Caco-2 (cell line): ENCODE data around the gene RAD51B. TPM values are rescaled to one million over a fixed set of nuclear protein-coding genes. Genes with fewer than 3 reads are reported as not detected.

Experiments
- BruUV-seq: library from RNA; stranded (reverse); fragments of 400-500 nt; replicated peaks from 2 replicates; lab custom pipeline; 2021; lab: Mats Ljungman, UMichigan
- CTCF ChIA-PET: fragments of 300-600 bp; sonication (Branson Sonifier 250); formaldehyde crosslinking; loops from one replicate; lab custom pipeline; 2022; ENCODE audit warnings: antibody characterized with exemption; lab: Charles Lee
- POLR2A ChIA-PET: fragments of 300-600 bp; sonication (Branson Sonifier 250); formaldehyde crosslinking; loops from one replicate; lab custom pipeline; 2022; ENCODE audit warnings: antibody characterized with exemption; lab: Charles Lee
- DNase-seq, 2 experiments: peaks; one replicate each; pipeline versions ENCODE4 v3.0.0 to v3.0.0-alpha.2; 2020 to 2022
- H3K27me3 ChIP-seq: replicated peaks from 2 replicates; pipeline ENCODE4 v1.6.0; 2011; ENCODE audit warnings: low read length; ENCODE audit not compliant: control insufficient read depth, insufficient read depth
- H3K36me3 ChIP-seq: 2 replicates; pipeline ENCODE4 v1.5.1; 2011; ENCODE audit warnings: low read length; ENCODE audit not compliant: control insufficient read depth, insufficient read depth
- H3K4me1 ChIP-seq: fragments of 250-450 bp; sonication (Bioruptor Pico); 2 replicates; pipeline ENCODE4 v1.5.1; 2020; ENCODE audit warnings: mild to moderate bottlenecking
- H3K4me3 ChIP-seq: 2 replicates; pipeline ENCODE4 v1.5.1; 2011; ENCODE audit warnings: low read depth, mild to moderate bottlenecking, control low read depth, low read length
- H3K9me3 ChIP-seq: fragments of 250-450 bp; sonication (Bioruptor Pico); 2 replicates; pipeline ENCODE4 v1.5.1; 2020; ENCODE audit warnings: mild to moderate bottlenecking, moderate library complexity
- H3K27ac Mint-ChIP-seq: one replicate; pipeline ENCODE4 v1.8.0; 2022; ENCODE audit warnings: mixed read lengths; ENCODE audit not compliant: unreplicated experiment
- H3K27me3 Mint-ChIP-seq: one replicate; pipeline ENCODE4 v1.8.0; 2022; ENCODE audit warnings: mixed read lengths; ENCODE audit not compliant: insufficient read depth, unreplicated experiment
- H3K36me3 Mint-ChIP-seq: one replicate; pipeline ENCODE4 v1.8.0; 2022; ENCODE audit warnings: mild to moderate bottlenecking, mixed read lengths; ENCODE audit not compliant: insufficient read depth, unreplicated experiment
- H3K4me1 Mint-ChIP-seq: one replicate; pipeline ENCODE4 v1.8.0; 2022; ENCODE audit warnings: low read depth, mixed read lengths; ENCODE audit not compliant: unreplicated experiment
- H3K4me3 Mint-ChIP-seq: one replicate; pipeline ENCODE4 v1.8.0; 2022; ENCODE audit warnings: mild to moderate bottlenecking, moderate library complexity, mixed read lengths; ENCODE audit not compliant: unreplicated experiment
- H3K9me3 Mint-ChIP-seq: one replicate; pipeline ENCODE4 v1.8.0; 2022; ENCODE audit warnings: mixed read lengths; ENCODE audit not compliant: unreplicated experiment
- intact Hi-C: fragments of 100-400 bp; cut with micrococcal nuclease; formaldehyde crosslinking; loops from one replicate; pipeline ENCODE4 v1.10.0; 2022; ENCODE audit not compliant: unreplicated experiment
- total RNA-seq: library from RNA; stranded (reverse); gene quantifications from 2 replicates; pipeline ENCODE4 v1.2.3, GENCODE V29; 2022
- TF ChIP-seq, protein P1 (sequence below), 2 experiments: fragments of 200-600 bp in 1 of 2; IDR thresholded peaks; 1 replicate in 1 of 2; 2 replicates in 1 of 2; pipeline versions ENCODE4 v1.5.1 to v1.8.0; 2011 to 2022; ENCODE audit warnings: antibody characterized with exemption in 1 of 2, control low read depth in 1 of 2, inconsistent platforms in 1 of 2, low read depth in 1 of 2, low read length in 1 of 2, mild to moderate bottlenecking in 1 of 2, moderate library complexity in 1 of 2; ENCODE audit not compliant: insufficient read depth in 1 of 2, severe bottlenecking in 1 of 2, unreplicated experiment in 1 of 2

RAD51B gene
- total RNA-seq, 1 experiment from 2014 or later = 16.7 TPM

DNA sequence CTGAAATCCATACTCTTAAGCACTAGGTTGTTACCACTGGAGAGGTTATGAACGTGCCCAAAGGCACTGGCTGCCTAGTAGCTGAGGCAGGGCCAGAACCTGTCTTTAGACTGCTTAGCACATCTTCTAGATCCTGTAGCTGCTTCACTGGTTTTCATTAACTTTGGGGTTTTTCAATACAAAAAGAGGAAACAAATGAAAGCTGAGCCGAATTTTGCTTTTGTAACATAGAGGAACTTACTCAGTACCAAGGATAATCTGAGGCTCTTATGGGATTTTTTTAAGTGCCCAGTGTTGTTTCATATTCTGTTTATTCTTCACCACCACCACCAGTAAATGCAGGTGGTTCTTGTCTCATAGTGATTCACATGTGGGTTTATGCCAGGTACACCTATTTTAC is 396.1 kb downstream of the RAD51B start:
- CTCF ChIA-PET = no interaction called here
- POLR2A ChIA-PET = no interaction called here
- Mint-ChIP-seq H3K4me3 (no peak overlapping the region), H3K9me3 (no peaks in the 10 kb centered on the region), H3K27ac (no peak overlapping the region), H3K27me3 (no peaks in the 10 kb centered on the region), H3K4me1 (peaks cover 16% of the 10 kb centered on the region), H3K36me3 (no peaks in the 10 kb centered on the region)
- H3K27me3 ChIP-seq = no peaks in the 10 kb centered on the region
- no peaks in the 10 kb centered on the region for H3K4me1 ChIP-seq
- no peak for DNase-seq
- intact Hi-C loops = no loop called here
- H3K9me3 ChIP-seq = no peaks in the 10 kb centered on the region
- no peak overlapping the region for H3K4me3 ChIP-seq
- TF ChIP-seq, protein P1, sequence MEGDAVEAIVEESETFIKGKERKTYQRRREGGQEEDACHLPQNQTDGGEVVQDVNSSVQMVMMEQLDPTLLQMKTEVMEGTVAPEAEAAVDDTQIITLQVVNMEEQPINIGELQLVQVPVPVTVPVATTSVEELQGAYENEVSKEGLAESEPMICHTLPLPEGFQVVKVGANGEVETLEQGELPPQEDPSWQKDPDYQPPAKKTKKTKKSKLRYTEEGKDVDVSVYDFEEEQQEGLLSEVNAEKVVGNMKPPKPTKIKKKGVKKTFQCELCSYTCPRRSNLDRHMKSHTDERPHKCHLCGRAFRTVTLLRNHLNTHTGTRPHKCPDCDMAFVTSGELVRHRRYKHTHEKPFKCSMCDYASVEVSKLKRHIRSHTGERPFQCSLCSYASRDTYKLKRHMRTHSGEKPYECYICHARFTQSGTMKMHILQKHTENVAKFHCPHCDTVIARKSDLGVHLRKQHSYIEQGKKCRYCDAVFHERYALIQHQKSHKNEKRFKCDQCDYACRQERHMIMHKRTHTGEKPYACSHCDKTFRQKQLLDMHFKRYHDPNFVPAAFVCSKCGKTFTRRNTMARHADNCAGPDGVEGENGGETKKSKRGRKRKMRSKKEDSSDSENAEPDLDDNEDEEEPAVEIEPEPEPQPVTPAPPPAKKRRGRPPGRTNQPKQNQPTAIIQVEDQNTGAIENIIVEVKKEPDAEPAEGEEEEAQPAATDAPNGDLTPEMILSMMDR (IDR thresholded peaks at IDR 0.05; ENCODE audit: insufficient read depth in 1 of 2, low read depth in 1 of 2, low read length in 1 of 2, severe bottlenecking in 1 of 2, unreplicated experiment in 1 of 2) = no peak
- no peaks in the 10 kb centered on the region for H3K36me3 ChIP-seq
- BruUV-seq = no TSS peak

DNA sequence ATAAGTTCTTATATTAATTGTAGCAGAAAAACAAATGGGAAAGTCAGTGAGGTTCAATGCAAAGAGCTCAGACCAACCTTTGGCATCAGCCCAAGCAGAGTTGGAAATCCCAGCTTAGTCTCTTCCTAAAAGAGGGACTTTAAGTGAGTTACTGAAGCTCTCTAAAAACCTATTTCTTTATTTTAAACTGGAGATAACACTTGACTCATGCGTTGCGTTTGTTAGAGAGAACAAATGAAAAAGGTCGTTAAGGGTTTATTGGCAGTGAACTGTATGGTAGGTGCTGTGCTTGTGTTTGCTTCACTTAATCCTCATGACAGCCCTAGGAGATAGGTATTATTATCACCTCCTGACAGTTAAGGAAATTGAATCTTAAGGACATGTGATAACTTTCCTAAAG is 396.5 kb downstream of the RAD51B start:
- Mint-ChIP-seq H3K36me3 (no peaks in the 10 kb centered on the region), H3K4me1 (peaks cover 12% of the 10 kb centered on the region), H3K27ac (no peak overlapping the region), H3K27me3 (no peaks in the 10 kb centered on the region), H3K9me3 (no peaks in the 10 kb centered on the region), H3K4me3 (no peak overlapping the region)
- ChIA-PET POLR2A (no interaction called here), CTCF (no interaction called here)
- intact Hi-C loops = no loop called here
- no TSS peak for BruUV-seq
- no peaks in the 10 kb centered on the region for H3K9me3 ChIP-seq
- no peaks in the 10 kb centered on the region for H3K27me3 ChIP-seq
- no peak overlapping the region for H3K4me3 ChIP-seq
- H3K4me1 ChIP-seq = no peaks in the 10 kb centered on the region
- no peak for DNase-seq
- TF ChIP-seq, protein P1 (IDR thresholded peaks at IDR 0.05; ENCODE audit: insufficient read depth in 1 of 2, low read depth in 1 of 2, low read length in 1 of 2, severe bottlenecking in 1 of 2, unreplicated experiment in 1 of 2) = no peak
- H3K36me3 ChIP-seq = no peaks in the 10 kb centered on the region

DNA sequence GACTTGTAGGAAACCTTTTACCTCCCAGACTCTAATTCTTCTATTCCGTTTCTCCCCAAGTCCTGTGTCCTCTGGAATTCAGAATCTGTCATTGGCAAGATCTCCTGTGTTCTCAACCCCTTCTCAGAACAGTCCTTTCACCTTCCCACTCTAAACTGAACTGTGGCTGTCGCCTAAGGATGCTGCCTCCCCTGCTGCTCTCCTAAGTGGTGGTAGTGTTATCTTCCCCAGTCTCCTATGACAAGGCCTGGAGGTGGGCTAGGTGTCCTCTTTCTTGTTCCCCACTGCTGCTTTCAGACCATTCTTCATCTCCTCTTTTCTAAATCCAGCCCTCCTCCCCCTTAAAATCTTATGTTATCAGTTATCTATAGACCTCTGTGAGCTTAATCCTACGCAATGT is 397.4 kb downstream of the RAD51B start:
- H3K4me3 ChIP-seq = no peak overlapping the region
- Mint-ChIP-seq H3K36me3 (no peaks in the 10 kb centered on the region), H3K9me3 (no peaks in the 10 kb centered on the region), H3K4me3 (no peak overlapping the region), H3K27me3 (no peaks in the 10 kb centered on the region), H3K4me1 (peaks cover 8% of the 10 kb centered on the region), H3K27ac (no peak overlapping the region)
- H3K27me3 ChIP-seq = no peaks in the 10 kb centered on the region
- H3K4me1 ChIP-seq = no peaks in the 10 kb centered on the region
- intact Hi-C loops = no loop called here
- TF ChIP-seq, protein P1 (IDR thresholded peaks at IDR 0.05; ENCODE audit: insufficient read depth in 1 of 2, low read depth in 1 of 2, low read length in 1 of 2, severe bottlenecking in 1 of 2, unreplicated experiment in 1 of 2) = no peak
- DNase-seq = no peak
- no peaks in the 10 kb centered on the region for H3K9me3 ChIP-seq
- no peaks in the 10 kb centered on the region for H3K36me3 ChIP-seq
- no TSS peak for BruUV-seq
- CTCF ChIA-PET = no interaction called here
- POLR2A ChIA-PET = no interaction called here
